Caco-2 (cell line): ENCODE measurements around the gene LIN28A. TPM values are rescaled to one million over a fixed set of nuclear protein-coding genes. Genes with fewer than 3 reads are reported as not detected.

Source experiments
- BruUV-seq: library from RNA; stranded (reverse); fragments of 400-500 nt; replicated peaks from 2 replicates; lab custom pipeline; 2021; lab: Mats Ljungman, UMichigan
- CTCF ChIA-PET: fragments of 300-600 bp; sonication (Branson Sonifier 250); formaldehyde crosslinking; loops from one replicate; lab custom pipeline; 2022; ENCODE audit warnings: antibody characterized with exemption; lab: Charles Lee
- POLR2A ChIA-PET: fragments of 300-600 bp; sonication (Branson Sonifier 250); formaldehyde crosslinking; loops from one replicate; lab custom pipeline; 2022; ENCODE audit warnings: antibody characterized with exemption; lab: Charles Lee
- DNase-seq, 2 experiments: peaks; one replicate each; pipeline versions ENCODE4 v3.0.0 to v3.0.0-alpha.2; 2020 to 2022
- H3K27me3 ChIP-seq: replicated peaks from 2 replicates; pipeline ENCODE4 v1.6.0; 2011; ENCODE audit warnings: low read length; ENCODE audit not compliant: control insufficient read depth, insufficient read depth
- H3K36me3 ChIP-seq: 2 replicates; pipeline ENCODE4 v1.5.1; 2011; ENCODE audit warnings: low read length; ENCODE audit not compliant: control insufficient read depth, insufficient read depth
- H3K4me1 ChIP-seq: fragments of 250-450 bp; sonication (Bioruptor Pico); 2 replicates; pipeline ENCODE4 v1.5.1; 2020; ENCODE audit warnings: mild to moderate bottlenecking
- H3K4me3 ChIP-seq: 2 replicates; pipeline ENCODE4 v1.5.1; 2011; ENCODE audit warnings: low read depth, mild to moderate bottlenecking, control low read depth, low read length
- H3K9me3 ChIP-seq: fragments of 250-450 bp; sonication (Bioruptor Pico); 2 replicates; pipeline ENCODE4 v1.5.1; 2020; ENCODE audit warnings: mild to moderate bottlenecking, moderate library complexity
- H3K27ac Mint-ChIP-seq: one replicate; pipeline ENCODE4 v1.8.0; 2022; ENCODE audit warnings: mixed read lengths; ENCODE audit not compliant: unreplicated experiment
- H3K27me3 Mint-ChIP-seq: one replicate; pipeline ENCODE4 v1.8.0; 2022; ENCODE audit warnings: mixed read lengths; ENCODE audit not compliant: insufficient read depth, unreplicated experiment
- H3K36me3 Mint-ChIP-seq: one replicate; pipeline ENCODE4 v1.8.0; 2022; ENCODE audit warnings: mild to moderate bottlenecking, mixed read lengths; ENCODE audit not compliant: insufficient read depth, unreplicated experiment
- H3K4me1 Mint-ChIP-seq: one replicate; pipeline ENCODE4 v1.8.0; 2022; ENCODE audit warnings: low read depth, mixed read lengths; ENCODE audit not compliant: unreplicated experiment
- H3K4me3 Mint-ChIP-seq: one replicate; pipeline ENCODE4 v1.8.0; 2022; ENCODE audit warnings: mild to moderate bottlenecking, moderate library complexity, mixed read lengths; ENCODE audit not compliant: unreplicated experiment
- H3K9me3 Mint-ChIP-seq: one replicate; pipeline ENCODE4 v1.8.0; 2022; ENCODE audit warnings: mixed read lengths; ENCODE audit not compliant: unreplicated experiment
- intact Hi-C: fragments of 100-400 bp; cut with micrococcal nuclease; formaldehyde crosslinking; loops from one replicate; pipeline ENCODE4 v1.10.0; 2022; ENCODE audit not compliant: unreplicated experiment
- total RNA-seq: library from RNA; stranded (reverse); gene quantifications from 2 replicates; pipeline ENCODE4 v1.2.3, GENCODE V29; 2022
- TF ChIP-seq, protein P1 (sequence below), 2 experiments: fragments of 200-600 bp in 1 of 2; IDR thresholded peaks; 1 replicate in 1 of 2; 2 replicates in 1 of 2; pipeline versions ENCODE4 v1.5.1 to v1.8.0; 2011 to 2022; ENCODE audit warnings: antibody characterized with exemption in 1 of 2, control low read depth in 1 of 2, inconsistent platforms in 1 of 2, low read depth in 1 of 2, low read length in 1 of 2, mild to moderate bottlenecking in 1 of 2, moderate library complexity in 1 of 2; ENCODE audit not compliant: insufficient read depth in 1 of 2, severe bottlenecking in 1 of 2, unreplicated experiment in 1 of 2

LIN28A gene
- total RNA-seq, 1 experiment from 2014 or later = 5.7 TPM

GRCh38 chr1:26450908-26451307 lies 40.3 kb downstream of the LIN28A start:
- CTCF ChIA-PET = no interaction called here
- TF ChIP-seq, protein P1, sequence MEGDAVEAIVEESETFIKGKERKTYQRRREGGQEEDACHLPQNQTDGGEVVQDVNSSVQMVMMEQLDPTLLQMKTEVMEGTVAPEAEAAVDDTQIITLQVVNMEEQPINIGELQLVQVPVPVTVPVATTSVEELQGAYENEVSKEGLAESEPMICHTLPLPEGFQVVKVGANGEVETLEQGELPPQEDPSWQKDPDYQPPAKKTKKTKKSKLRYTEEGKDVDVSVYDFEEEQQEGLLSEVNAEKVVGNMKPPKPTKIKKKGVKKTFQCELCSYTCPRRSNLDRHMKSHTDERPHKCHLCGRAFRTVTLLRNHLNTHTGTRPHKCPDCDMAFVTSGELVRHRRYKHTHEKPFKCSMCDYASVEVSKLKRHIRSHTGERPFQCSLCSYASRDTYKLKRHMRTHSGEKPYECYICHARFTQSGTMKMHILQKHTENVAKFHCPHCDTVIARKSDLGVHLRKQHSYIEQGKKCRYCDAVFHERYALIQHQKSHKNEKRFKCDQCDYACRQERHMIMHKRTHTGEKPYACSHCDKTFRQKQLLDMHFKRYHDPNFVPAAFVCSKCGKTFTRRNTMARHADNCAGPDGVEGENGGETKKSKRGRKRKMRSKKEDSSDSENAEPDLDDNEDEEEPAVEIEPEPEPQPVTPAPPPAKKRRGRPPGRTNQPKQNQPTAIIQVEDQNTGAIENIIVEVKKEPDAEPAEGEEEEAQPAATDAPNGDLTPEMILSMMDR (IDR thresholded peaks at IDR 0.05; ENCODE audit: insufficient read depth in 1 of 2, low read depth in 1 of 2, low read length in 1 of 2, severe bottlenecking in 1 of 2, unreplicated experiment in 1 of 2) = no peak
- peak overlapping the region; percentile 58 for H3K27ac Mint-ChIP-seq
- H3K27me3 Mint-ChIP-seq = no peaks in the 10 kb centered on the region
- POLR2A ChIA-PET = interaction anchor here (0.5 to 0.6 kb wide), 2 partner anchors 11 to 51 kb away, joined by 3 to 4 read pairs; no protein-coding TSS in a partner anchor
- no peaks in the 10 kb centered on the region for H3K9me3 Mint-ChIP-seq
- DNase-seq = peak; percentile 55 to 64
- H3K36me3 ChIP-seq = no peaks in the 10 kb centered on the region
- no peak overlapping the region for H3K4me3 Mint-ChIP-seq
- peaks cover 9% of the 10 kb centered on the region for H3K4me1 Mint-ChIP-seq
- H3K9me3 ChIP-seq = no peaks in the 10 kb centered on the region
- H3K36me3 Mint-ChIP-seq = peaks cover 20% of the 10 kb centered on the region
- H3K4me3 ChIP-seq = no peak overlapping the region
- intact Hi-C loops = no loop called here
- H3K27me3 ChIP-seq = no peaks in the 10 kb centered on the region
- peaks cover 18% of the 10 kb centered on the region; the same call in 1 of the 2 replicates for H3K4me1 ChIP-seq
- no TSS peak for BruUV-seq

DNA sequence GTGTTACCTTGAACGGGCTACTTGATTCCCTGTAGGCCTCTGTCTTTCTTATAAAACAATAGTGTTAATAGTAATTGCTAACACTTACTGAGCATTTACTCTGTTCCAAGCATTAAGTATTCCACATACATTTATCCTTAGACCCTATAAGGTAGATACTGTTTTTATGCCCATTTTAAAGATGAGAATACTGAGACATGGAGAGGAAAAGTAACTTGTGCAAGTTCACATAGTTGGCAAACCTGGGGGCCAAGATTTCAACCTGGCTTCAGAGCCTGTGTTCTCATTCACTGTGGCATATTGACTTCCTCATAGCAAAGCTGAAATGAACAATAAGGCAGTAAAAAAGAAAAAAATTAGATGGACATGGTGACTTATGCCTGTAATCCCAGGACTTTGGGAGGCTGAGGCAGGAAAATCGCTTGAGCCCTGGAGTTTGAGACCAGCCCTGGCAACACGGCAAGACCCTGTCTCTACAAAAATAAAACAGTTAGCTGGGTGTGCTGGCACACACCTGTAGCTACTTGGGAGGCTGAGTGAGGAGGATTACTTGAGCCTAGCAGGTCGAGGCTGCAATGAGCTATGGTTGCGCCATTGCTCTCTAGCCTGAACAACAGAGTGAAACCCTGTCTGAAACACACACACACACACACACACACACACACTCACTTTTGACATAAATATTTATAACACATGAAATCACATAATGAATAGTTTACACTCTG lies 42.0 kb downstream of the LIN28A start:
- POLR2A ChIA-PET = no interaction called here
- H3K4me1 Mint-ChIP-seq = peaks cover 9% of the 10 kb centered on the region
- intact Hi-C loops = no loop called here

GRCh38 chr1:26459148-26459547 lies 48.5 kb downstream of the LIN28A start:
- CTCF ChIA-PET = no interaction called here
- no TSS peak for BruUV-seq
- POLR2A ChIA-PET = no interaction called here
- Histone ChIP-seq H3K36me3 (no peaks in the 10 kb centered on the region), H3K4me1 (no peaks in the 10 kb centered on the region), H3K4me3 (no peak overlapping the region), H3K9me3 (no peaks in the 10 kb centered on the region), H3K27me3 (no peaks in the 10 kb centered on the region)
- no peak for DNase-seq
- H3K4me3 Mint-ChIP-seq = no peak overlapping the region
- intact Hi-C loops = no loop called here
- H3K9me3 Mint-ChIP-seq = no peaks in the 10 kb centered on the region
- TF ChIP-seq, protein P1 (IDR thresholded peaks at IDR 0.05; ENCODE audit: insufficient read depth in 1 of 2, low read depth in 1 of 2, low read length in 1 of 2, severe bottlenecking in 1 of 2, unreplicated experiment in 1 of 2) = no peak
- peaks cover 44% of the 10 kb centered on the region for H3K36me3 Mint-ChIP-seq
- no peak overlapping the region for H3K27ac Mint-ChIP-seq
- no peaks in the 10 kb centered on the region for H3K27me3 Mint-ChIP-seq
- H3K4me1 Mint-ChIP-seq = no peaks in the 10 kb centered on the region

More for the DNA sequence above, 42.0 kb downstream of the LIN28A start:
- H3K9me3 Mint-ChIP-seq = no peaks in the 10 kb centered on the region
- H3K27me3 ChIP-seq = no peaks in the 10 kb centered on the region
- H3K4me3 ChIP-seq = no peak overlapping the region
- DNase-seq = no peak
- H3K36me3 ChIP-seq = no peaks in the 10 kb centered on the region
- TF ChIP-seq, protein P1 (IDR thresholded peaks at IDR 0.05; ENCODE audit: insufficient read depth in 1 of 2, low read depth in 1 of 2, low read length in 1 of 2, severe bottlenecking in 1 of 2, unreplicated experiment in 1 of 2) = no peak
- no peaks in the 10 kb centered on the region for H3K9me3 ChIP-seq
- H3K4me1 ChIP-seq = peaks cover 18% of the 10 kb centered on the region; the same call in 1 of the 2 replicates
- no peak overlapping the region for H3K4me3 Mint-ChIP-seq
- CTCF ChIA-PET = no interaction called here
- H3K27me3 Mint-ChIP-seq = no peaks in the 10 kb centered on the region
- BruUV-seq = no TSS peak
- peaks cover 19% of the 10 kb centered on the region for H3K36me3 Mint-ChIP-seq
- no peak overlapping the region for H3K27ac Mint-ChIP-seq
